Trophoblast cell (in vitro differentiated cells and primary cell): ENCODE measurements around the gene CUX1.
A peak's percentile ranks its signal among the peaks of the same experiment; 100 is the strongest.

Source experiments
- DNase-seq, 2 donors: peaks; one replicate each; pipeline ENCODE4 v3.0.0-alpha.2; 2016
- H2AFZ ChIP-seq: 2 replicates; pipeline ENCODE4 v1.6.1; 2013; ENCODE audit warnings: low read length, moderate library complexity, mild to moderate bottlenecking; ENCODE audit not compliant: insufficient read depth, poor library complexity
- H2AK5ac ChIP-seq: 2 replicates; pipeline ENCODE4 v1.6.1; 2013; ENCODE audit warnings: mild to moderate bottlenecking, low read length
- H2BK120ac ChIP-seq: 2 replicates; pipeline ENCODE4 v1.6.1; 2013; ENCODE audit warnings: low read length, mild to moderate bottlenecking, moderate library complexity; ENCODE audit not compliant: insufficient read depth, poor library complexity
- H2BK12ac ChIP-seq: 2 replicates; pipeline ENCODE4 v1.6.1; 2013; ENCODE audit warnings: mild to moderate bottlenecking, low read length, moderate library complexity
- H2BK5ac ChIP-seq: 2 replicates; pipeline ENCODE4 v1.6.1; 2013; ENCODE audit warnings: low read length, low read depth, moderate library complexity, mild to moderate bottlenecking; ENCODE audit not compliant: poor library complexity
- H3K14ac ChIP-seq: 2 replicates; pipeline ENCODE4 v1.6.1; 2013; ENCODE audit warnings: mild to moderate bottlenecking, low read length
- H3K18ac ChIP-seq: 2 replicates; pipeline ENCODE4 v1.6.1; 2013; ENCODE audit warnings: mild to moderate bottlenecking, low read length
- H3K23ac ChIP-seq: 2 replicates; pipeline ENCODE4 v1.6.1; 2013; ENCODE audit warnings: low read length
- H3K27ac ChIP-seq: 2 replicates; pipeline ENCODE4 v1.5.1; 2013; ENCODE audit warnings: low read depth, mild to moderate bottlenecking, inconsistent platforms, low read length, moderate library complexity
- H3K27me3 ChIP-seq: 2 replicates; pipeline ENCODE4 v1.6.1; 2013; ENCODE audit warnings: inconsistent platforms, mild to moderate bottlenecking, low read length, moderate library complexity; ENCODE audit not compliant: insufficient read depth
- H3K36me3 ChIP-seq, 2 experiments: 1 replicate in 1 of 2; 2 replicates in 1 of 2; pipeline ENCODE4 v1.6.1; 2013; ENCODE audit warnings: low read length in 2 of 2, mild to moderate bottlenecking in 2 of 2, moderate library complexity in 1 of 2; ENCODE audit not compliant: insufficient read depth in 2 of 2, control insufficient read depth in 1 of 2
- H3K4ac ChIP-seq: 2 replicates; pipeline ENCODE4 v1.6.1; 2013; ENCODE audit warnings: low read depth, mild to moderate bottlenecking, low read length, moderate library complexity
- H3K4me1 ChIP-seq, 2 experiments: 1 replicate in 1 of 2; 2 replicates in 1 of 2; pipeline ENCODE4 v1.6.1; 2013; ENCODE audit warnings: low read length in 2 of 2, mild to moderate bottlenecking in 2 of 2, moderate library complexity in 1 of 2; ENCODE audit not compliant: insufficient read depth in 2 of 2, control insufficient read depth in 1 of 2
- H3K4me2 ChIP-seq: 2 replicates; pipeline ENCODE4 v1.6.1; 2013; ENCODE audit warnings: inconsistent platforms, mild to moderate bottlenecking, low read length, moderate library complexity
- H3K4me3 ChIP-seq: 2 replicates; pipeline ENCODE4 v1.5.1; 2013; ENCODE audit warnings: mild to moderate bottlenecking, low read depth, low read length, inconsistent platforms
- H3K79me1 ChIP-seq: one replicate; pipeline ENCODE4 v1.6.1; 2013; ENCODE audit warnings: low read length
- H3K79me2 ChIP-seq: 2 replicates; pipeline ENCODE4 v1.6.1; 2013; ENCODE audit warnings: low read length, mild to moderate bottlenecking; ENCODE audit not compliant: control insufficient read depth, insufficient read depth, poor library complexity
- H3K9ac ChIP-seq: 2 replicates; pipeline ENCODE4 v1.6.1; 2013; ENCODE audit warnings: mild to moderate bottlenecking, low read length
- H3K9me3 ChIP-seq: 2 replicates; pipeline ENCODE4 v1.6.1; 2013; ENCODE audit warnings: low read depth, mild to moderate bottlenecking, control low read depth, inconsistent platforms, low read length; ENCODE audit not compliant: insufficient read depth
- H4K12ac ChIP-seq: 2 replicates; pipeline ENCODE4 v1.6.1; 2013; ENCODE audit warnings: low read depth, mild to moderate bottlenecking, low read length, moderate library complexity
- H4K8ac ChIP-seq: 2 replicates; pipeline ENCODE4 v1.6.1; 2013; ENCODE audit warnings: low read depth, mild to moderate bottlenecking, low read length, moderate library complexity
- H4K91ac ChIP-seq: one replicate; pipeline ENCODE4 v1.6.1; 2013; ENCODE audit warnings: low read depth, mild to moderate bottlenecking, low read length, moderate library complexity
- WGBS: extraction: QIAGEN DNeasy Blood & Tissue Kit; methylation state at CpG from one replicate; pipeline ENCODE4 v1.1.7; 2013; ENCODE audit warnings: missing lambda C conversion rate; ENCODE audit not compliant: insufficient read length, insufficient coverage; ENCODE audit errors: extremely low coverage; 5-methylcytosine and 5-hydroxymethylcytosine counted together

CUX1 gene

DNA sequence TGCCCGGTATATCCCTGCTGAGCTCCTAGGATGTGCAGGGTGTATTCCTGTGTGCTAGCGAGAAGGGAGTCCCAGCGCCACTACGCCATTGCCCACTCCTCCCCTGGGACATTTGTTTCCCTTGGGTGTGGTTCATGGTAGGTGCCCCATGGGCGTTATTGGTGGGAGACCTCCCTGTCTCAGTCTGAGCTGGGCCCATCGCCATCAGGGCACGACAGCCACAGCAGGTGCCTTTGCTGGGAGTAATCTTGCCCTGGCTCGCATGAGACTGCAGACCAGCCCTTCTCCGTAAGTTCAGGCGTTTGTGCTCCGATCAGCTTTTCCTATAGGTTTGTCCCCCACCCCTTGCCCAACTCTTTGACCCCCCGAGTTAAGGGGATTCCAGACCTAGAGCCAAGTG is 332.0 kb downstream of the CUX1 start:
- peaks cover 6% of the 10 kb centered on the region for H3K79me1 ChIP-seq
- DNase-seq: no peak
- no peak overlapping the region for H2AFZ ChIP-seq
- no peak overlapping the region for H2BK5ac ChIP-seq
- no peak overlapping the region for H3K27ac ChIP-seq
- H3K4ac ChIP-seq: no peak overlapping the region
- H3K14ac ChIP-seq: no peak overlapping the region
- H3K36me3 ChIP-seq: peaks cover 2% of the 10 kb centered on the region in 2 experiments
- H2BK12ac ChIP-seq: no peak overlapping the region
- no peak overlapping the region for H3K9ac ChIP-seq
- H4K8ac ChIP-seq: no peak overlapping the region
- no peaks in the 10 kb centered on the region for H3K79me2 ChIP-seq
- no peak overlapping the region for H4K12ac ChIP-seq
- H2AK5ac ChIP-seq: no peak overlapping the region
- no peak overlapping the region for H3K18ac ChIP-seq
- H3K9me3 ChIP-seq: no peaks in the 10 kb centered on the region
- H4K91ac ChIP-seq: no peak overlapping the region
- peaks cover 13 to 16% of the 10 kb centered on the region in 2 experiments for H3K4me1 ChIP-seq
- peak overlapping the region; percentile 7 for H3K4me3 ChIP-seq
- H3K4me2 ChIP-seq: no peak overlapping the region
- H2BK120ac ChIP-seq: no peak overlapping the region
- WGBS: no CpG with 5 or more reads among the region's 12 CpGs
- no peak overlapping the region for H3K23ac ChIP-seq
- H3K27me3 ChIP-seq: no peaks in the 10 kb centered on the region

- no peak overlapping the region for H3K4ac ChIP-seq
- no peak overlapping the region for H3K18ac ChIP-seq
- no peak overlapping the region for H3K23ac ChIP-seq
- H3K14ac ChIP-seq: no peak overlapping the region
- no peaks in the 10 kb centered on the region for H3K9me3 ChIP-seq
- H4K91ac ChIP-seq: no peak overlapping the region
- H3K4me3 ChIP-seq: no peak overlapping the region
- no peak overlapping the region for H4K8ac ChIP-seq
- no peak overlapping the region for H2AFZ ChIP-seq
- no peaks in the 10 kb centered on the region for H3K27me3 ChIP-seq
- no peak overlapping the region for H2BK120ac ChIP-seq
- H4K12ac ChIP-seq: no peak overlapping the region
- WGBS: no CpG with 5 or more reads among the region's 18 CpGs
- no peak overlapping the region for H2BK12ac ChIP-seq
- peaks cover 6% of the 10 kb centered on the region for H3K79me1 ChIP-seq
- no peaks in the 10 kb centered on the region for H3K79me2 ChIP-seq
- H3K4me2 ChIP-seq: no peak overlapping the region
- no peak overlapping the region for H3K27ac ChIP-seq
- H2AK5ac ChIP-seq: no peak overlapping the region
- no peak overlapping the region for H3K9ac ChIP-seq
- H2BK5ac ChIP-seq: no peak overlapping the region
- H3K4me1 ChIP-seq: peaks cover 13 to 16% of the 10 kb centered on the region in 2 experiments
- H3K36me3 ChIP-seq: peaks cover 2% of the 10 kb centered on the region in 2 experiments
- DNase-seq: no peak
Measured at GRCh38 chr7:102150266-102150665, 332.8 kb downstream of the CUX1 start.

DNA sequence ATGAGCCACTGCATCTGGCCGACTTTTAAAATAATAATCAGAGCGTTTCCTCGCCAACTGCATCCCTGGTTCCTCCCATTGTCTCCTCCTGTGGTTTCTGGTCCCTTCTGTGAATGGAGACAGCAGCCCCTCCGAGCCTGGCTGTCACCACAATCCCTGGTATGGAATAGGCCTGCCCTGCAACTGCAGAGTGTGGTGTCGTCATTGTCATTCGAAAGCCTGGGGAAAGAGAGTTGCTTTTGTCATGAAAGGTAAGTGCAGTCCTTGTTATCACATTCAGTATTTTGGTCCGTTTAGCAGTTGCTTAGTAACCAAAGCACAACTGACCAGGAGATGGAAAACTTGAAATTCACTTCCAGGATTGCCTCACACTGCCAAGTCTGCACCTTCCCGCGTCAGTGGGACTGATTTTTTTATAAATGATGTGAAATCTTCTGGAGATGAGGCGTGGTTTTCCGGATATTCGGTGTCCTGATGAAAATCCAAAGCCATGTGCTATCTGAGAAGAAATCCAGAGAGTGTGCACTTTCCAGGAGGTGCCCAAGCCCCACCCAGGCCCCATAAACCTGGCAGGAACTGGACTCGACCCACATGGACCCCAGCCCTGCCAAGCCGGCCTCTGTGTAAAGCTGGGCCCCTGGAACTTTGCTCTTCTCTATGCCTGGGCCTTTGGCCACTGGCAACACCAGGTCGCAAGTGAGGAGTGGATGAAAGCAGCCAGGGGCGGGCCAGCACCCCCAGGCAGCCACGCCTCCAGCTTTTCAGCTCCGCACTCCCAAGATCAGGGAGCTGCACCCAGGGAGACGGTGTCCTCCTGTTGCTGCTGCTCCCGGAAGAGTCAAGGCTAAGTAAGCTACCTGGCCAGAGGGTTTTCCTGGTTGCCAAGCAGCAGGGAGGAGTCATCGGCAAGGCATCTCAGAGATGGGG is 335.5 kb downstream of the CUX1 start:
- no peak overlapping the region for H3K23ac ChIP-seq
- H3K79me2 ChIP-seq: no peaks in the 10 kb centered on the region
- H3K18ac ChIP-seq: peak overlapping the region; percentile 14
- no peak overlapping the region for H2BK12ac ChIP-seq
- H3K14ac ChIP-seq: peak overlapping the region; percentile 7
- WGBS: no CpG with 5 or more reads among the region's 21 CpGs
- H4K8ac ChIP-seq: peak overlapping the region; percentile 37
- H2BK120ac ChIP-seq: peak overlapping the region; percentile 18
- peak; percentile 98 to 99 for DNase-seq
- no peak overlapping the region for H3K4me3 ChIP-seq
- peak overlapping the region; percentile 57 for H4K91ac ChIP-seq
- H2BK5ac ChIP-seq: peak overlapping the region; percentile 5
- H2AK5ac ChIP-seq: no peak overlapping the region
- H3K27me3 ChIP-seq: no peaks in the 10 kb centered on the region
- H4K12ac ChIP-seq: no peak overlapping the region
- H3K9me3 ChIP-seq: peaks cover 2% of the 10 kb centered on the region
- H3K9ac ChIP-seq: no peak overlapping the region
- no peak overlapping the region for H3K4ac ChIP-seq
- peaks cover 0 to 2% of the 10 kb centered on the region in 2 experiments for H3K36me3 ChIP-seq
- no peak overlapping the region for H2AFZ ChIP-seq
- H3K27ac ChIP-seq: peak overlapping the region; percentile 72
- H3K4me2 ChIP-seq: peak overlapping the region; percentile 43
- H3K79me1 ChIP-seq: peaks cover 6% of the 10 kb centered on the region
- peaks cover 13 to 19% of the 10 kb centered on the region in 2 experiments for H3K4me1 ChIP-seq

DNA sequence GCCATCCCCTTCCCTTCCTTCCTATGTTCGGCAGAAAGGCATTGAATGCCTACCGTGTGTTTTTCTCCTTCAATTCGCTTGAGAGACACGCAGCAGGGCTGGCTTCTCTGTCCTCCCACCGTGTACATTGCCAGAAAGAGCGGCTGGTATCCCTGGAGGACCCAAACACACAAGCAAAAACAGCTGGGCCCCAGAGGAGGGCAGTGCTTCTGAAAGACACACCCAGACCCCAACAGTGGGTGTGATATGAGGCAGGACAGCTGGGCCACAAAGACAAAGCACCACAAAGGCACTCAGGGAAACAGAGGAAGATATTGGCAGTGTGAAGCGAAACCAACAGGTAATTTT is 336.1 kb downstream of the CUX1 start:
- H2BK5ac ChIP-seq: peak overlapping the region; percentile 42
- no peak overlapping the region for H4K12ac ChIP-seq
- H3K9me3 ChIP-seq: peaks cover 2% of the 10 kb centered on the region
- peak overlapping the region; percentile 76 for H3K18ac ChIP-seq
- WGBS: no CpG with 5 or more reads among the region's 7 CpGs
- peaks cover 13 to 19% of the 10 kb centered on the region in 2 experiments for H3K4me1 ChIP-seq
- no peak overlapping the region for H3K23ac ChIP-seq
- H2BK12ac ChIP-seq: peak overlapping the region; percentile 9
- peaks cover 6% of the 10 kb centered on the region for H3K79me1 ChIP-seq
- H3K14ac ChIP-seq: peak overlapping the region; percentile 57
- peak overlapping the region; percentile 66 for H4K91ac ChIP-seq
- no peak overlapping the region for H3K4me3 ChIP-seq
- H2BK120ac ChIP-seq: peak overlapping the region; percentile 74
- peaks cover 3 to 4% of the 10 kb centered on the region in 2 experiments for H3K36me3 ChIP-seq
- H3K27ac ChIP-seq: peak overlapping the region; percentile 57
- H4K8ac ChIP-seq: peak overlapping the region; percentile 50
- peak overlapping the region; percentile 78 for H2AK5ac ChIP-seq
- H3K9ac ChIP-seq: no peak overlapping the region
- H3K4me2 ChIP-seq: peak overlapping the region; percentile 43
- H3K4ac ChIP-seq: no peak overlapping the region
- DNase-seq: no peak
- H3K27me3 ChIP-seq: no peaks in the 10 kb centered on the region
- no peaks in the 10 kb centered on the region for H3K79me2 ChIP-seq
- no peak overlapping the region for H2AFZ ChIP-seq
